HG03175 (cell line): ENCODE measurements around the gene MSL3.

Experiments used
- ATAC-seq: cut with Tn5 transposase; IDR thresholded peaks from one replicate; pipeline ENCODE4 v1.9.1; 2021; ENCODE audit warnings: mild to moderate bottlenecking, moderate library complexity; ENCODE audit not compliant: unreplicated experiment

The MSL3 gene

DNA sequence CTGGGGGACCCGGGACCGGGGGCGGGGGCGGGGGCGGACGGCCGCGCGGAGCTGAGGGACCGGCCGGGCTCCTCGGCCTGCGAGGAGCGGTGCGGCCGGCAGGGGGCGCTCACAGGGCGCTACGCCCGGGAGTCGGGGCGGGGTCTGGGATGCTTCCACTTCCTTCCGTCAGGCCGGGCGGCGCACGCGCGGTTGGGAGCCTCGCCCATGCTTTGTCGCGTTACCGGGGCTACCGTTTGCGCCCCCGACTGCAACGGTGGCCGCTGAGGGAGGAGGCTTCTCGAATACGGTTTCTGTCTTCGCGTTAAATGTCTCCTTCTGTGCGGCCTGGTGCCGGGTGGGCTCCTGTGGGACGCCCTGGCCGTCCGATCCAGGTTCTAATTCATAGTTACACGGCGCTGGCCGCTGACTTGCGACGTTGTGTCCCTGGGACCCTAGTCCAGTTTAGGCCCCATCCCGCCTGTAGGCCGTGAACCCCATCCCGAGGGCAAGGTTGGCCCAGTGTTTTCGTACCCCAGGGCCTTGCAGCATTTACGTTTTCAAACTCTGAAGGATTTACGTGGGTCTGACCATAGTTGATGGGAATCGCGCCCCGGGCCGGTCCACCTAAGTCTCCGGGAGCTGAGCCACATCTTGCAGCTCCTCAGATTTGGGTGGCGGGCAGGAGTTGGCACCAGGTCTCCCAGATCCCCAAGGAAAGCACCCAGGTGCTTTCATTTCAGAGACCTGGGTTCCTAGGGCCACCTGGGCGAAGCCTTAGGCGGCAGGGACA is 549 bp downstream of the MSL3 start:
- ATAC-seq = peak; percentile 47

DNA sequence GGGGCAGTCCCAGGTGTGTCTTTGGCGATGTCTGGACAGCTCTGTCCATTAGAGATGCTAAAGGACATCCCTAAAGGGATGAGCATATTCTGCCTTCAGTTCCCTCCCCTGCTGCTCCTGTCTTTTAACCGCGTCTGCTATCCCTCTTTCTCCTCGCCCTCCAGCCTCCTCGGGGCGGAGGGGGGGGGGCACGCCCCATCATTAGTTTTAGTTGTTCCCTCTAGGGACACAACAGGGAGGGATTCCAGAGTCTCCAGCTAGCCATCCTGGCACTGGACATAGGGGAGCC is 1.1 kb downstream of the MSL3 start:
- no peak for ATAC-seq

DNA sequence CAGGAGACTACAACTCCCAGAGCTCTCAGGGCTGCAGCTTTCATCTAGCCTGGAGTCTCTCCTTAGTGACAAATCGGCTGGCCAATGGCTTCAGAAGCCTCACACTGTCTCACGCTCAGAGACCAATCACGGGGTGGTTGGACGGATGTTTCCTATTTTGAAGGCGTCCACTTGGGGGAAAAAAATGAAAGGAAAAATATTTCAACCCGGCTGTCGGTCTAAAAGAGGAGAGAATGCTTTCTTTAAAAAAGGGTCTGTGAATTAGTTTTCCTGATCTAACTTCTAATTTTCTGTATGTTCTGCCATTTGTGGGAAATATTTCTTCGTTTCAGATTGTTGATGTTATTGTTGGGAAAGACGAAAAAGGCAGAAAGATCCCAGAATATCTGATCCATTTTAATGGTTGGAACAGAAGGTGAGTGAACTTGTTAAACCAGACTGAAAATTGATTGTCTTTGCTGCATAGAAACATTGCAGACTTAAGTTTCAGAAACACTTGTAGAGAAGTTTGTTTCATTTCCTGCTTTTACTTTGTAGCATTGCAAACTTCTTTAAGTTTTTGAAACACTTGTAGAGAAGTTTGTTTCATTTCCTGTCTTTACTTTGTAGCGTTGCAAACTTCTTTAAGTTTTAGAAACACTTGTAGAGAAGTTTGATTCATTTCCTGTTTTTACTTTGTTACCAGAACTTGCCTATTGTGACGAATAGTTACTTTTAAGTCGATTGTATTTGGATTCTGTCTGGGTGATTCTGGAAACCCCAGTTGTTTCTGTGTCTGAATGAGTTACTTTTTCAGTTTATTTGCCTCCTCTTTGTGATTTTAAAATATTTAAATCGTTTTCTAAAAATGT is 1.6 kb downstream of the MSL3 start:
- ATAC-seq = peak; percentile 66

DNA sequence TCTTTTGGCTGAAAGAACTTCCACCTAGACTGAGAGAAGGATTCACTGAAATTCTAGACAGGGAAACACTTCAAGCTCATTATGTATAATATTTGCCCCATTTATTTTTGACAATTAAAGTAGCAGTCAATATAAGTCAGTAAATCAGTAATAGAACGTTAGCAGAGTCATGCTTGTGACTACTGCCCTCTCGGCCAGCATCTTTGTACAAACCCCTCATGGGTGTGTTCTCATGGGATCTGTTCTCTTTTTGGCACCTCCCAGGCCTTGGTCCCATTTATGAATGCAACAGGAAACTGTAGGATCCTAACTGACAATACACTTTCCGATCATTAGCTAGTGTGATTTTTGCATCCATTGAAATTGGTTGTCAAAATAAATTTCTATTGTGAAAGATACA is 2.9 kb downstream of the MSL3 start:
- no peak for ATAC-seq

DNA sequence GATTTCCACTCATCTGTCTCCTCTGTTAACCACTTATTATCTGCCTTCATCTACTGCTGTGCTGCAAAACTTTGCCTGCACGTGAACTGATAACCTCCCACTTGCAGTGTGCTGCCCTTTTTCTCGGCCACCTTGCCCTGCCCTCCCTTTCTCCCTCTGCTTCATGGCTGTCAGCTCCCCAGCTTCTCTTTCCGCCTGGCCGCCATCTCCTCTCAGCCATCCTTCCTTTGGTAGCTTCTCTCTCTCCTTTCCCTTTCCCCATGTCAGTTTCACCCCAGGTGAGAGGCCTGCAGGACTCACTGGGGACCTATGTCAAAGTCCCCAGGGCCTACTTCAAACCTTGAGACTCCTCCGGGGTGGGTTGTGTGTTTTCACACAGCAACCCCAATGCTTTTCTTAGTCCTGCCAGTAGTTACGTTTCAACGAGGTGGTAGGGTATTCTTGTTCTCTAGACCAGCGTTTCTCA is 6.6 kb downstream of the MSL3 start:
- peak; percentile 33 for ATAC-seq

DNA sequence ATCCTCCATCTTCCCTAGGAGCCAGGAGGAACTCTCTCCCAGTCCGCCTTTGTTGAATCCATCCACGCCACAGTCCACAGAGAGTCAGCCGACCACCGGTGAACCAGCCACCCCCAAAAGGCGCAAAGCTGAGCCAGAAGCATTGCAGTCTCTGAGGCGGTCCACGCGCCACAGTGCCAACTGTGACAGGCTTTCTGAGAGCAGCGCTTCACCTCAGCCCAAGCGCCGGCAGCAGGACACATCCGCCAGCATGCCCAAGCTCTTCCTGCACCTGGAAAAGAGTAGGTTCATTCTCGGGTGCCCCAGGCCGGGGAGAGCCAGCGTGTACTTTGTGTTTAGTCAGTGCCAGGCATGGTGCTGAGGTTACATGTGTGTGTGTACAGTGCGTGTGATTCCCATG is 7.4 kb downstream of the MSL3 start:
- no peak for ATAC-seq

DNA sequence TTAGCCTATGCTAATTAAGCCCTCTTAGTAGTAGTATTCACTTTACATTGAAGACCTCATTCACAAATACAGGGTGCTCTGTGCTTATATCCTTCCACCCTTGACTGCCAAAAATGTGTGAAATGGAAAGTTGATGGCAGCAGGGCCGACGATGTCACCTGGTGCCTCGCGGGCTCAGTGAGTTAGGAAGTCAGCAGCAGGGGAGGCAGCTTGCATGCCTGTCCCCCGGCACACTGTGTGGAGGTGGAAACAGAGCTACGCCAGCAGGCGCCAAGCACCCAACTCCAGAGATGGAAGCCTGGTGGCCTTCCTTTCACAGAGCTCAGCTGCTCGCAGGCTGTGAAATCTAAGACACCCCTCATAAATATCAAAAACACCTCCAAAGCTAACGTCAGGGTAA is 8.4 kb downstream of the MSL3 start:
- ATAC-seq = no peak

DNA sequence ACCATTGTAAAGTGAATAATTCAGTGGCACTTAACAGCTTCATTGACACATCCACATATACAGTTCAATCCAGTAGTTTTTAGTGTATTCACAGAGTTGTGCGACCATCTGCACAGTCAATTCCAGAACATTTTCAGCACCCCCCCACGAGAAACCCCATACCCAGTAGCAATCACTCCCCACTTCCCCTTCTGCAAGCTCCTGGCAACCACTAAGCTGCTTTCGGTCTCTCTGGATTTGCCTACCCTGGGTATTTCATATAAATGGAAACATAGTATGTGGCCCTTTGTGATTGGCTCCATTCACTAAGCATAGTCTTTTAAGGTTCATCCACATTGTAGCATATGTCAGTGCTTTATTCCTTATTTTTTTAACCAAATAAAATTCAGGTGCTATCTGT is 10.0 kb downstream of the MSL3 start:
- peak; percentile 72 for ATAC-seq

DNA sequence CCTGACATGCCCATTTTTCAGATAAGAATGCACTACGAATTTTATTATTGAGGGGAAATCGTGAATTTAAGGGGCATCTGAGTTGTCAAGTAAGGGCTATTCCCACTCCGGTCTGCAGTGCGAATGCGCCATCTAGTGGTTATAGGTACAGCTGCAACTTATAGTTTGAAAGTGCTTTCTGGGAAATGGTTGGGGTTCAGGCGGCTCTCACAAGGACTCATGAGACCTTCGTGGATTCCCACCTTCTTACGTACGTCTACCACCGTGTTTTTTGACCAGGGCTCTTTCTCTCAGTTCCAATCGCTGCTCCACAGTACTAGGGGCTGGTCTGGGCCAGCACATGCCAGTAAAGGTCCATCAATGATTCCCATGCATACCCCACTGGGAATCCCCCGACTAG is 12.3 kb downstream of the MSL3 start:
- ATAC-seq = peak; percentile 61

DNA sequence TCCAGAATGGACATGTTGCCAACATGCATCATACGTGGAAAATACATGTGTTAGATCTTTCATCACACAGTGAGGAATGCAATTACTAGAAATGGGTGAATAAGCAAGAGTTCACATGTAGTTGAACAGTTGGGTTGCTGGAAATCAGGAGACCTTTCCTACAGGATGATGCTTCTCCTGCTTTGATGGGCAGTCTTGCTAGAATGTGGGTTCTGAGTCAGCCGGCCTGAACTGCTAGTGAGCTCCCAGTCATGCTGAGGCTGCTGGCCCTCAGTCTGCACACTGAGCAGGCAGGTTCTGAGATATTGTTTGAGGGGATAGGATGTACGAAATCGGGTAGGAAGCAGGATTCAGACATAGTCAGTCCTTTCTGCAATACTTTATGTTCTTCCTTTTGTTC is 20.2 kb downstream of the MSL3 start:
- ATAC-seq = no peak

DNA sequence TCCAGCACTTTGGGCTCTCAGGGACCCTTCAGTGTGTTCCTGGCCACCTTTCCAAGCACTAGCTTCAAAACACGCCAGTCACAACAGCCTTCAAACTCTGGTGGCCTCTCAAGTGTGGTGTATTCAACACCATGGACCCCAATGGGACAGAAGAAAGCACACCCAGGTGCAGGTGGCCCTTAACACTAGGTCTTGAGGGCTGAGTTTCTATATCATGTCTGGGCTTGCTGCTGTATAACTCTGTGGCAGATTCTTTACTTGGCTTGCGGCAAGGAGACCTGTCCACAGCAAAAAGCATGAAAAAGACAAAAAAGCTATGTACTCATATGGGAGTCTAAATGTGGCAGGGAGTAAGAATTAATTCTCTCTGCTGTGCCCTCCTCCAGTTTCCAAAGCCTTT is 23.1 kb downstream of the MSL3 start:
- no peak for ATAC-seq

DNA sequence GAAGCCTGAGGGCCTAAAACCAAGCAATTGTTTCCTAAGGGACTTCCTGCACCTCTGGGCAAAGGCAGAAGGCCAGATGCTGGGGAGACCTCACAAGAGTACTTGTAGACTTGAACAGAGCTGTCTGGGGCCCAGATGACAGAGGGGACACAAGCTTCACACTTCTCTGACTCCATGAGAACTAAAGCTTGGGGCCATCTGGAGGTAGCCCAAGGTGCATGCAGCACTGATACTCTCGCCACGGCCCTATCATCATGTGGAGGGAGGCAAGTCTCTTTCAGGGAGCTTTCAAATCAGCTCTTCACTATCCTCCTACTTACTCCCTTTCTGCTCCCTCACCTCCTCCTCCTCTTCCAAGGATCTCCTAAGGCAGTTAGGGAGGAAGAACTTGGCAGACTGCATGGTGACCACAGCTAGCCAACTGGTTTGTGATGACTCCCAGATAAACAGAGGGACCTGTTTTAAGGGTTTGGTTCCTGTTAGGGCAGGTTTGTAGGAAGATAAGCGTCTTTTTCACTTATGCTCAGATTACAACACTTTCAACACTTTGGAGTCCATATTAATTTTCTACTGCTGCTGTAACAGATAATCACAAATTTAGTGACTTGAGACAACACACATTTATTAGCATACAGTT is 23.8 kb downstream of the MSL3 start:
- ATAC-seq = no peak

DNA sequence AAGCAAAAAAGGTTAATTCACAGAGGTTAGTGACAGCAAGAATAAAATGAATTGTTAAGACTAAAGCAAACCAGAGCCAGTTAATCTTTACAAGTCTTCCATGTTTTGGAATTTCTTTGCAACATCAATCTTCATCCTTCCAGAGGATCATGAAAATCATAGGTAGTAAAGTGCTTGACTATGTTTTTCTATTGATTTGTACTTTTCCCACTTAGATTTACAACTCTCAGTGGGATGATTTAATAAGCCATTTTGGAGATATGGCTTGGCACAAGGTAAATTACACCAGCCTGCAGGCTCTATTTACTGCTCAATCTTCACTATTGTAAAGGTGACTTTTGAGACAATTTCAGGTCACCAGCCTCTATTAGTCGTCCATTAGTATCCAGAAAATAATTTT is 26.5 kb downstream of the MSL3 start:
- ATAC-seq = no peak

DNA sequence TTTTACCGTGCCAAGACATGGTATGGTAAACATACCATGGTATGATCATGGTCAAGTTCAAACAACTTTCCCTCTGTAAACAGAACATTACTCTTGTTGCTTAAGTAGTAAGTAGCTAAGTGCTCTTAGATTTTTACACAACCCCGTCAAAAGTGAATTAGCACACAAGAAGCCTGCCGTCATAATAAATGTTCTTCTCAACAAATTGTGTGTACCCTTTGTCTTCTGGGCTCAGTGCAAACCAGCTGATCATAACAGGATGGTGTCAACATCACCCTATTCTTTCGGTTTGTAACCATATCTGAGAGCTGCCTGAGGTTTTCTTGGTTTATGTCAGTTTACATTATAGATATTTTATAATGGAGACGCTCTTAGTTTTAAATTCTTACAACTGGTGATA is 28.8 kb downstream of the MSL3 start:
- ATAC-seq = no peak

DNA sequence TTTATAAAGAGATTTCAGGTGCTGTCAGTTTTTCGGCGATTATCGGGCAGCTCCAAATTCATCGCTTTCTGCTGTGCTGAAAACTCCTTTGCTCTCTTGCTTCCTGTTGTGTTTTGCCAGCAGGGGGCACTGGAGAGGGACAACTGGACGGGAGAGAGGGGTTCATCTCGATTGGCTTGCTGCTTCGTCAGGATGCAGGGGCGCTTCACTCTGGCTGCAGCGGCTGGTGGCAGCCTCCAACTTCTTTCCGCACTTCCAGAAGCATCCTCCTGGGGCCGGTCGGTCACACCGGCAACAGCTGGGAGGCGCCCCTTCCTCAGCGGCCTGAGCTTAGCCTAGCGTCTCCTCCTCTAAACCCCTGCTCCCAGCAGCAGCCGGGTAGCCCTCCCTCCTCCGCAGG is 29.5 kb downstream of the MSL3 start:
- no peak for ATAC-seq

DNA sequence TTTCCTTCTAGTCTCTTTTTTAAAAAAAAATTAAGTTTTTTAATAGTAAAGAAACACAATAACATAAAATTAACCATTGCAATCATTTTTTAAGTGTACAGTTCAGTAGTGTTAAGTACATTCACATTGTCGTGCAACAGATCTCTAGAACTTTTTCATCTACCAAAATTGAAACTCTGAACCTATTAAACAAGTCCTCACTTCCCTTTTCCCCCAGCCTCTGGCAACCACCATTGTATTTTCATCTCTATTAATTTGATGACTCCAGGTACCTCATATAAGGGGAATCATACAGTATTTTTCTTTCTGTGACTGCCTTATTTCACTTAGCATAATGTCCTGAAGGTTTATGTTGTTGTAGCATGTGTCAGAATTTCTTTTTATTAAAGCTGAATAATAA is 31.8 kb downstream of the MSL3 start:
- no peak for ATAC-seq

DNA sequence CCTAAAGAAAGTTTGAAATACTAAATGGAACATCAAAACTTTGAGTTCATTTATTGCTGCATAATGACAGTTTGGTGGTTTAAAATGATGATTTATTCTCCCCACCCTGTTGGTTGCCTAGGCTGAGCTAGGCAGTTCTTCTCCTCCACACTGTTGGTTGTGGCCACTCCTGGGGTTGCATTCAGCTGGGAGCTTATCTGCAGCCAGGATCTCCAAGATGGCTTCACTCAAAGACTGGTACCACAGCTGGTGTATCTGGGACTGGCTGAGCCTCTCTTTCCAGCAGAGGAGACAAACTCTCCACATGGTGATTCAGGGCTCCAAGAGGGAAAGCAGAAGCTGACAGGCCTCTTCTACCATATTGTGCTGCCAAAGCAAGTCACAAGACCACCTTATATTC is 33.1 kb downstream of the MSL3 start:
- ATAC-seq = no peak

DNA sequence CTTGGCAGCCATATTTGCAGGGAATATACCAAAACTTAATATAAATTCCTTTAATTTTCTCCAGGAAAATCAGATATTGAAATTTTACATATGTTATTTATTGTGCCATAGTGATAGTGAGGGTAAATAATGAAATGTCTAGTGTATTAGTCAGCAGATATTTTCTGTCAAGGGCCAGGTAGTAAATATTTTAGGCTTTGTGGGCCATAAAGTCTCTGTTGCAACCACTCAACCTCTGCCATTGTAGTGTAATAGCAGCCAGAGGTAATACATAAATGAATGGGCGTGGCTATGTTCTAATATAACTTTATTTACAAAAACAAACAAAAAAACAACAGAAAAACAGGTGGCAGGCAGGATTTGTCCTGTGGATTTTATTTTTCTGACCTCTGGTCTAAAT is 33.5 kb downstream of the MSL3 start:
- no peak for ATAC-seq

DNA sequence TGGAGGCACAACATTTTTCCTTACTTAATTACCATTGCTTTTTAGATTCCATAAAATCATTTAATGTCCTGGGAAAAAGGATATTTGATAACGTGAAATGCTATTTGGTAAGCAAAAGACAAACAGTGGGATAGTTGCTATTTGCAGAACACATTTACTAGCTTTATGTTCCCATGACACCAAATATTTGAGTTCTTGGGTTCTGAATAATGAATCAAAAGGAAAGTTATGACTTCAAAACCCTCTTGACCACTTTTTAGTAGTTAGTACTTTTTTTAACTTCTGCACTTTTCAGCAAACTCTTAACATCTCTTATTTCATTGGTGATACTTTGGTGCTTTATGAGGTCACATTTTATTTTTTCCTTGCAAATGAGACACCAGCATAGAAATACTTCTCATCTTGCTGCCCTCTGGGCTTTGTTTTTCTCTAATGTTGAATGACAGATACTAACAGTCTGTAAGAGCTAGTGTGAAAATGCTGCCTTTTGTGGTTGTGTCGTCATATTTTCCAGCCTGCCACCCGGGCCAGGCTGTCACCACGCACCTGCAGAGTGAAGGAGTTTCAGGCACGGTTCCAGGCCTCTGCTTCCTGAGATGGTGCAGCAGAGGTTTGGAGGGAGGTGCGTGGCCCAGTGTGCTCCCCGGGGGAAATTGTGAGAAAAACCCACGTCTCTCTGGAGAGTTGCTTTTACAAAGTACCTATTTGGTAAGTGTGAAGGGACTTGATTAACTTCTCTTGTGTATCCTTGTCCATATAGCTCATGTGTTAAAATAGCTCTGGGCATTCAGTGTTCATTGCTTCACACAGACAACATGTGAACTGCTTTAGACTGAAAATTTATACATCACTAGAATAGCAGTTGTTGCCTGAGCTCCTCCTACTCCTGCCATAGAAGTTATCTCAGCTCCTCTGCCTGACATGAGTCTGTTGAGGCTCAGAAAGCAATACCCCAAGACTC is 34.7 kb downstream of the MSL3 start:
- ATAC-seq = peak; percentile 86

DNA sequence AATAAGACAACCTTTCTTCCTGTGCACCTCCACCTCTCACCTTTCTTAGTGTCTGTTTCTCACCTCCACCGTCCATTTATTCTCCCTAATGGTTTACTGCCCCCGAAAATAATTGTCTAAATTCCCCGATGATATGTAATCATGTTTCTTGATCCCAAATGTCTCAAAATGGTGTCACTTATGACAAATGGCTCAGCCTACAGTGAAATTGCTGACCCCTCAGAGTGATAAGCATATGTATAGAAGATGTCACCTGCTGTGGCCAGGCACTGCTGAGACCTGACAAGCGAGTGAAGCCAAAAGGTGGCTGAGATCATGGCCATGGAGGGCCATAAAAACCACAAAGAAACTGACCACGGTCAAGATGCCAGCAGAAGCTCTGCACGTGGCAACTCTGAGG is 35.7 kb downstream of the MSL3 start:
- no peak for ATAC-seq

DNA sequence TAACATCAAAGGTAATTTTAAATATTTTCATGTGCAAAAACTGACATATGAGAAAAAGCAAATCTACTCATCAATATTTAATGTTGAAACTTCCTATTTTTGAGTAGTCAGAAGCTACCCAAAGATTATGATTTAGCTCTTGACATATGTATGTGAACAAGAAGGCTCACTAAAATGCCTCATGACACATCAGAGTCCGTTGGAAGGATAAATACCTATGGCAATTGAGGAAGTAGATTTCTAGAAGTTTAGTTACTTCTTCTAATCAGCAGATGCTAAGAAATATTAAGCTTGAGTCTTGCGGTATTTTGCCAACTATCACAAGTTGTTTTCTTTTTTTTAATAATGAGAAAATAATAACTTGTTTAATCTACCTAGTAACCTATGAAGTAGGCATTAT is 55.3 kb downstream of the MSL3 start:
- ATAC-seq = no peak
